Measurements from ENCODE around the gene NOP56. TPM values are rescaled to one million over a fixed set of nuclear protein-coding genes. Genes with fewer than 3 reads are reported as not detected.

Gene NOP56
- total RNA-seq, 4 donors from 2014 or later = 73.0 to 174 (median 137) TPM

- intact Hi-C loops (cut with DNase I) = no loop called here
- WGBS, 2 donors = 50 to 51% methylated on average over 8 to 10 of the region's 10 CpGs
- no peaks in the 10 kb centered on the region for H3K36me3 ChIP-seq
- no peaks in the 10 kb centered on the region for H3K9me3 ChIP-seq
- H3K4me3 ChIP-seq = peak overlapping the region; percentile 42 to 71 (median 54)
- no peak for TF ChIP-seq CTCF (IDR thresholded peaks at IDR 0.05)
- no peak for TF ChIP-seq POLR2A (IDR thresholded peaks at IDR 0.05)
- peaks cover 0 to 65% (median 6%) of the 10 kb centered on the region in 4 donors for H3K27me3 ChIP-seq
- H3K4me1 ChIP-seq = peaks cover 6 to 33% (median 14%) of the 10 kb centered on the region in 3 donors
- peak overlapping the region in 3 of 4 donors; percentile 72 to 89 (median 88) for H3K27ac ChIP-seq
- DNase-seq = no peak
Observed at GRCh38 chr20:2691663-2692035, 39.2 kb downstream of the NOP56 start.

GRCh38 chr20:2692036-2692885, 39.8 kb downstream of the NOP56 start, which contains the start of gene EBF4:
TSS of gene EBF4 (plus strand) at chr20:2692780. CDS start at chr20:2693646, 866 bp downstream.
- peak within 1 kb of the TSS; percentile 72 to 89 (median 80) for H3K27ac ChIP-seq
- peak in 1 of 4 donors; percentile 31 for TF ChIP-seq POLR2A (IDR thresholded peaks at IDR 0.05)
- TF ChIP-seq CTCF (IDR thresholded peaks at IDR 0.05) = no peak
- peaks cover 6 to 33% (median 14%) of the 10 kb centered on the region in 3 donors for H3K4me1 ChIP-seq
- H3K36me3 ChIP-seq = no peaks in the 10 kb centered on the region
- H3K4me3 ChIP-seq = peak within 1 kb of the TSS; percentile 42 to 71 (median 54)
- no peaks in the 10 kb centered on the region for H3K9me3 ChIP-seq
- DNase-seq = no peak
- 4 to 5% methylated on average over 6 to 14 of the region's 106 CpGs for WGBS, 2 donors
- H3K27me3 ChIP-seq = peaks cover 0 to 65% (median 6%) of the 10 kb centered on the region in 4 donors
- intact Hi-C loops (cut with DNase I) = no loop called here

GRCh38 chr20:2692886-2693285, 40.5 kb downstream of the NOP56 start:
- Histone ChIP-seq H3K4me1 (peaks cover 6 to 31% (median 14%) of the 10 kb centered on the region in 3 donors), H3K36me3 (no peaks in the 10 kb centered on the region), H3K27me3 (peaks cover 0 to 65% (median 6%) of the 10 kb centered on the region in 4 donors), H3K9me3 (no peaks in the 10 kb centered on the region), H3K27ac (peak overlapping the region in 3 of 4 donors; percentile 49 to 89 (median 88)), H3K4me3 (peak overlapping the region; percentile 29 to 71 (median 47))
- intact Hi-C loops (cut with DNase I) = no loop called here
- DNase-seq = no peak
- no CpG with 5 or more reads among the region's 64 CpGs for WGBS, 2 donors
- no peak for TF ChIP-seq POLR2A (IDR thresholded peaks at IDR 0.05)
- TF ChIP-seq CTCF (IDR thresholded peaks at IDR 0.05) = no peak

GRCh38 chr20:2693286-2694007, 41.0 kb downstream of the NOP56 start:
- peak overlapping the region in 3 of 4 donors; percentile 49 to 89 (median 88) for H3K27ac ChIP-seq
- peak overlapping the region; percentile 29 to 71 (median 47) for H3K4me3 ChIP-seq
- intact Hi-C loops (cut with DNase I) = no loop called here
- TF ChIP-seq CTCF (IDR thresholded peaks at IDR 0.05) (no peak), POLR2A (IDR thresholded peaks at IDR 0.05) (no peak)
- H3K27me3 ChIP-seq = peaks cover 0 to 65% (median 6%) of the 10 kb centered on the region in 4 donors
- no peaks in the 10 kb centered on the region for H3K36me3 ChIP-seq
- H3K4me1 ChIP-seq = peaks cover 6 to 27% (median 14%) of the 10 kb centered on the region in 3 donors
- no peaks in the 10 kb centered on the region for H3K9me3 ChIP-seq
- WGBS, 2 donors = no CpG with 5 or more reads among the region's 89 CpGs
- DNase-seq = no peak
